ENCODE data around the gene DENND2C. TPM values are rescaled to one million over a fixed set of nuclear protein-coding genes. Genes with fewer than 3 reads are reported as not detected.

Gene DENND2C
- total RNA-seq, 2 donors from 2014 or later = 1.1 to 5.1 TPM

- Mint-ChIP-seq H3K4me3 (no peak within 1 kb of the TSS), H3K27me3 (peaks cover 18% of the 10 kb centered on the region), H3K27ac (no peak within 1 kb of the TSS), H3K36me3 (ENCODE audit: low read depth) (no peaks in the 10 kb centered on the region), H3K4me1 (no peaks in the 10 kb centered on the region)
- no peaks in the 10 kb centered on the region for H3K9me3 ChIP-seq (ENCODE audit: control insufficient read depth, low read length, poor library complexity, severe bottlenecking)
- ATAC-seq = no peak
- DNase-seq = no peak
These were observed 25.7 kb upstream of the DENND2C start, which contains the start of gene AMPD1 for GRCh38 chr1:114695430-114696058. TSS of gene AMPD1 (minus strand) at chr1:114695546. CDS start at chr1:114695471, 75 bp downstream.

DNA sequence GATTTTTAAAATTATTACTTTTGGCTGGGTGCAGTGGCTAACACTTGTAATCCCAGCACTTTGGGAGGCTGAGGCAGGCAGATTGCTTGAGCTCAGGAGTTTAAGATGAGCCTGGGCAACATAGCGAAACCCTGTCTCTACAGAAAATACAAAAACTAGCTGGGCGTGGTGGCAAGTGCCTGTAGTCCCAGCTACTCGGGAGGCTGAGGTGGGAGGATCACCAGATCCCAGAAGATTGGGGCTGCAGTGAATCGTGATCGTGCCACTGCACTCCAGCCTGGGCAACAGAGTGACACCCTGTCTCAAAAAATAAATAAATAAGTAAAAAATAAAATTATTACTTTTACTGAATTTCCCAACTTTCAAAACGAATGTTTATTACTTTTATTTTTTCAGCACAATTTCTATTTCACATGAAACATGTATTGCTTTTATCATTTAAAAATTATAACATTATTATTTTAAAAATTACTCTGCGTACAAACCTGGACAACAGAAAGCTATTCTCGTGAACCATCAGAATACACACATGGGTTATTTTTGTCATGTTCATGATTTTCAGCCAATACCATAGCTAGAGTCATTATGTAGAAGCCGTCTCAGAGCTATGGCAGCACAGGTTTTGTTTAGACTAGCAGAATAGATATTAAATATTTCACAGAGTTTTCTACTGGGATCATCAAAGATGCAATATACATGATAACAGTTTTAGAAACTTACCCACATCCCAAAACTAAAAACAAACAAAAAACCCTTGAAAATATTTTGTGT, 24.9 kb upstream of the DENND2C start:
- Mint-ChIP-seq H3K27ac (no peak overlapping the region), H3K27me3 (peaks cover 23% of the 10 kb centered on the region), H3K36me3 (ENCODE audit: low read depth) (no peaks in the 10 kb centered on the region), H3K4me1 (no peaks in the 10 kb centered on the region), H3K4me3 (no peak overlapping the region)
- no peak for DNase-seq
- no peak for ATAC-seq
- no peaks in the 10 kb centered on the region for H3K9me3 ChIP-seq (ENCODE audit: control insufficient read depth, low read length, poor library complexity, severe bottlenecking)

DNA sequence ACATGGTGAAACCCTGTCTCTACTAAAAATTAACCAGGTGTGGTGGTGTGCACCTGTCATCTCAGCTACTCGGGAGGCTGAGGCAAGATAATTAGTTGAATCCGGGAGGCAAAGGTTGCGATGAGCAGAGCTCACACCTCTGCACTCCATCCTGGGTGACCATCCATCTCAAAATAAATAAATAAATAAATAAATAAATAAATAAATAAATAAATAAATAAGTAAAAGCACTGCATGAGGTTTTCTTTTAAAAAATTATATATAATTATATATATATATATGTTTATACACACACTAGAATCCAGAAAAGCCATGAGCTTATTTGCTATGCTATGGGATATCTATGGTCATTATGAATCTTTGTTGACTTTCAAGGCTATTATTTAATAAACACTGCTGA, 23.1 kb upstream of the DENND2C start:
- H3K36me3 Mint-ChIP-seq (ENCODE audit: low read depth) = no peaks in the 10 kb centered on the region
- DNase-seq (no peak), ATAC-seq (no peak)
- H3K27me3 Mint-ChIP-seq = peaks cover 40% of the 10 kb centered on the region
- H3K4me3 Mint-ChIP-seq = no peak overlapping the region
- H3K27ac Mint-ChIP-seq = no peak overlapping the region
- H3K9me3 ChIP-seq (ENCODE audit: control insufficient read depth, low read length, poor library complexity, severe bottlenecking) = no peaks in the 10 kb centered on the region
- no peaks in the 10 kb centered on the region for H3K4me1 Mint-ChIP-seq

- Mint-ChIP-seq H3K36me3 (ENCODE audit: low read depth) (no peaks in the 10 kb centered on the region), H3K27ac (no peak overlapping the region), H3K27me3 (peaks cover 50% of the 10 kb centered on the region), H3K4me3 (no peak overlapping the region), H3K4me1 (no peaks in the 10 kb centered on the region)
- H3K9me3 ChIP-seq (ENCODE audit: control insufficient read depth, low read length, poor library complexity, severe bottlenecking) = no peaks in the 10 kb centered on the region
- DNase-seq (no peak), ATAC-seq (no peak)
These were observed 21.2 kb upstream of the DENND2C start for GRCh38 chr1:114691061-114691460.

- Mint-ChIP-seq H3K36me3 (ENCODE audit: low read depth) (no peaks in the 10 kb centered on the region), H3K4me3 (no peak overlapping the region), H3K4me1 (no peaks in the 10 kb centered on the region), H3K27me3 (peaks cover 60% of the 10 kb centered on the region), H3K27ac (no peak overlapping the region)
- no peak for DNase-seq
- ATAC-seq = no peak
- H3K9me3 ChIP-seq (ENCODE audit: control insufficient read depth, low read length, poor library complexity, severe bottlenecking) = no peaks in the 10 kb centered on the region
These were observed 20.3 kb upstream of the DENND2C start for GRCh38 chr1:114690148-114690547.

DNA sequence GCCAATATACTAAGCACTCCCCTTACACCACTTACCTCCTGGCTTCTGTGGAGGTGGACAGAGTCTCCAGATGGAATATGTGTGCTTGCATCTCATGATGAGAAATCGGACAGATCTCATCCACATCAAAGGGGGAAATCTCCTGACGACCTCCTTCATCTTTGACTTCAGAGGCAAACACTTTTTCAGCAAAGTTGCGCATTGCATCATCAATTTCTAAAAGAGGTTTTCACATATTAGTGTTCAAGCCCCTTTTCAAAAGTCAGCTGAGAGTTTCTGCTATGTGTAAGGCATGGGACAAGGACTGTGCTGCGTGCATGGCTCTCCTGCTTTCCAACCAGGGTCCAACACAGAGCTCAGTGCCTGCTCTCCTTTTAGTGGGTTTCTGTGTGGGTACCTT, 18.7 kb upstream of the DENND2C start:
- H3K9me3 ChIP-seq (ENCODE audit: control insufficient read depth, low read length, poor library complexity, severe bottlenecking) = no peaks in the 10 kb centered on the region
- Mint-ChIP-seq H3K4me1 (no peaks in the 10 kb centered on the region), H3K36me3 (ENCODE audit: low read depth) (peaks cover 3% of the 10 kb centered on the region), H3K27me3 (peaks cover 74% of the 10 kb centered on the region), H3K27ac (no peak overlapping the region), H3K4me3 (no peak overlapping the region)
- ATAC-seq (no peak), DNase-seq (no peak)

- H3K4me1 Mint-ChIP-seq = no peaks in the 10 kb centered on the region
- no peak overlapping the region for H3K27ac Mint-ChIP-seq
- DNase-seq = no peak
- peaks cover 79% of the 10 kb centered on the region for H3K27me3 Mint-ChIP-seq
- ATAC-seq = no peak
- H3K36me3 Mint-ChIP-seq (ENCODE audit: low read depth) = peaks cover 5% of the 10 kb centered on the region
- H3K9me3 ChIP-seq (ENCODE audit: control insufficient read depth, low read length, poor library complexity, severe bottlenecking) = no peaks in the 10 kb centered on the region
- H3K4me3 Mint-ChIP-seq = no peak overlapping the region
These were observed 16.0 kb upstream of the DENND2C start for GRCh38 chr1:114685851-114686250.

DNA sequence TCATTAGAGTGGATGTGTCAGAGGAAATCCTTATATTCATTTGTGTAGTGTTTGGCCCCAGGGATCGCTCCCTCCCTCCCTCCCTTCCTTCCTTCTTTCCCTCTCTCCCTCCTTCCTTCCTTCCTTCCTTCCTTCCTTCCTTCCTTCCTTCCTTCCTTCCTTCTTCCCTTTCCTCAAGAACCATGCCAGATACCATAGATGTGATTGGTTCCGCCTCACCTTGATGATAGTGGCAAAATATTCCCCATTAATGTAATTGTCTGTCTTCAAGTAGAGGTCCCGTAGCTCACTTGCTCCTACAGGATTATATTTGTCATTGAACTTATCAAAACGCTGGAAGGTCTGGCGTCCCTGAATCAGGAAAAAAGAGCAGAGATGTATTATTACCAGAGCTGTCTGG, 7.8 kb upstream of the DENND2C start:
- ATAC-seq = no peak

GRCh38 chr1:114676115-114676514, 6.3 kb upstream of the DENND2C start:
- Mint-ChIP-seq H3K27me3 (peaks cover 52% of the 10 kb centered on the region), H3K36me3 (ENCODE audit: low read depth) (no peaks in the 10 kb centered on the region), H3K27ac (no peak overlapping the region), H3K4me3 (no peak overlapping the region), H3K4me1 (peaks cover 3% of the 10 kb centered on the region)
- ATAC-seq (no peak), DNase-seq (no peak)
- no peaks in the 10 kb centered on the region for H3K9me3 ChIP-seq (ENCODE audit: control insufficient read depth, low read length, poor library complexity, severe bottlenecking)

More for the DNA sequence above, 7.8 kb upstream of the DENND2C start:
- no peak overlapping the region for H3K4me3 Mint-ChIP-seq
- H3K4me1 Mint-ChIP-seq = no peaks in the 10 kb centered on the region
- DNase-seq = no peak
- no peaks in the 10 kb centered on the region for H3K9me3 ChIP-seq (ENCODE audit: control insufficient read depth, low read length, poor library complexity, severe bottlenecking)
- H3K27ac Mint-ChIP-seq = no peak overlapping the region
- H3K27me3 Mint-ChIP-seq = peaks cover 56% of the 10 kb centered on the region
- no peaks in the 10 kb centered on the region for H3K36me3 Mint-ChIP-seq (ENCODE audit: low read depth)

DNA sequence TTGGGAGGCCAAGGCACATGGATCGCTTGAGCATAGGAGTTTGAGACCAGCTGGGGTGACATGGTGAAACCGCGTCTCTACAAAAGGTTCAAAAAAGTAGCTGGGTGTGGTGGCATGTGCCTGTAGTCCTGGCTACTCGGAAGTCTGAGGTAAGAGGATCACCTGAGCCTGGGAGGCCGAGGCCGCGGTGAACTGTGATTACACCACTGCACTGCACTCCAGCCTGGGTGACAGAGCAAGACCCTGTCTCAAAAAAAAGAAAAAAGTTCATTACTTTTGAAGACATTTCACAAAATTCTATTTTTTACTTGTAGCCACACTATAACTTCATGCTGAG, 2.1 kb upstream of the DENND2C start:
- Mint-ChIP-seq H3K4me3 (no peak overlapping the region), H3K27me3 (peaks cover 36% of the 10 kb centered on the region), H3K4me1 (peaks cover 14% of the 10 kb centered on the region), H3K36me3 (ENCODE audit: low read depth) (peaks cover 2% of the 10 kb centered on the region), H3K27ac (no peak overlapping the region)
- ATAC-seq = no peak
- DNase-seq = no peak
- no peaks in the 10 kb centered on the region for H3K9me3 ChIP-seq (ENCODE audit: control insufficient read depth, low read length, poor library complexity, severe bottlenecking)

DNA sequence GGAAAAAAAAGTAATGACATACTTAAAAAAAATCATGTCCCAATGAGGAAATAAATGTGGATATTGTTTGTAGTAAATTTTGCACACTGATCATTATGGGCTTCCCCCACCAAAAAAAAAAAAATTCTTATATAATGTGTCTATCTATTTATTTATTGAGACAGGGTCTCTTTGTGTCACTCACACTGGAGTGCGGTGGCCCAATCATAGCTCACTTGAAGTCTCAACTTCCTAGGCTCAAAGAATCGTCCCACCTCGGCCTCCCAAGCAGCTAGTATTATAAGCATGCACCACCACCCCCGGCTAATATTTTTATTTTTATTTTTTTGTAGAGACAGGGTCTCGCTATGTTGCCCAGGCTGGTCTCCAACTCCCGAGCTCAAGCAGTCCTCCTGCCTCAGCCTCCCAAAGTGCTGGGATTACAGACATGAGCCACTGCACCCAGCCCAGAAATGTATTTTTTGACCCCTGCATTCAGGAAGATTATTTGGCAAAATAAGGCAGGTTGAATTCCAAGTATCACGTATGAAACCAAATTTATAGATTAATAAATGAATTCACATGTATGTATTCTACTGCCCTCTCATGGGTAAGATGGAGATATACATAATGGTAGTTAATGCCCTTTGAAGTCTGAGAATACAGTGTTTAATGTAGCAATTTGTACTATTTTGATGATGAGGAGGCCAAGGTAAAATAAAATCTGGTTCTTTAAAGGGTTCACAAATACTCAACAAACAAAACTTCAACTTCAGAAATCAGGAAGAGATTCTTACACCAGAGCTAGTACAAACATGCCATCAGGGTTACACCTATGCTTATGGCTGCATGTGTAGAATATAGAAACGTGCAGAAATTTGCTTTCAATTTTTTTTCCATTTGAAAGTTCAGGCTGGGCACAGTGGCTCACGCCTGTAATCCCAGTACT, 1.4 kb upstream of the DENND2C start:
- peaks cover 16% of the 10 kb centered on the region for H3K4me1 Mint-ChIP-seq
- no peak for ATAC-seq
- peaks cover 35% of the 10 kb centered on the region for H3K27me3 Mint-ChIP-seq
- H3K27ac Mint-ChIP-seq = no peak overlapping the region
- H3K9me3 ChIP-seq (ENCODE audit: control insufficient read depth, low read length, poor library complexity, severe bottlenecking) = no peaks in the 10 kb centered on the region
- H3K36me3 Mint-ChIP-seq (ENCODE audit: low read depth) = peaks cover 3% of the 10 kb centered on the region
- no peak for DNase-seq
- peak overlapping the region; percentile 52 for H3K4me3 Mint-ChIP-seq

GRCh38 chr1:114670083-114671010, 498 bp upstream of the DENND2C start:
- no peaks in the 10 kb centered on the region for H3K9me3 ChIP-seq (ENCODE audit: control insufficient read depth, low read length, poor library complexity, severe bottlenecking)
- H3K36me3 Mint-ChIP-seq (ENCODE audit: low read depth) = peaks cover 3% of the 10 kb centered on the region
- peak overlapping the region; percentile 96 for H3K4me3 Mint-ChIP-seq
- DNase-seq = peak; percentile 65 to 84 (median 82)
- peak overlapping the region; percentile 75 for H3K27ac Mint-ChIP-seq
- peaks cover 34% of the 10 kb centered on the region for H3K27me3 Mint-ChIP-seq
- peaks cover 16% of the 10 kb centered on the region for H3K4me1 Mint-ChIP-seq
- peak; percentile 98 for ATAC-seq

Data from T-helper 17 cell (primary cell).